ENCODE measurements around the gene SFTPA2.
"Not testable (repeated sequence)": the region's sequence is repeated elsewhere in the genome, so short reads cannot be mapped to it uniquely, and the experiment has no call there.

- TF ChIP-seq, protein P1, sequence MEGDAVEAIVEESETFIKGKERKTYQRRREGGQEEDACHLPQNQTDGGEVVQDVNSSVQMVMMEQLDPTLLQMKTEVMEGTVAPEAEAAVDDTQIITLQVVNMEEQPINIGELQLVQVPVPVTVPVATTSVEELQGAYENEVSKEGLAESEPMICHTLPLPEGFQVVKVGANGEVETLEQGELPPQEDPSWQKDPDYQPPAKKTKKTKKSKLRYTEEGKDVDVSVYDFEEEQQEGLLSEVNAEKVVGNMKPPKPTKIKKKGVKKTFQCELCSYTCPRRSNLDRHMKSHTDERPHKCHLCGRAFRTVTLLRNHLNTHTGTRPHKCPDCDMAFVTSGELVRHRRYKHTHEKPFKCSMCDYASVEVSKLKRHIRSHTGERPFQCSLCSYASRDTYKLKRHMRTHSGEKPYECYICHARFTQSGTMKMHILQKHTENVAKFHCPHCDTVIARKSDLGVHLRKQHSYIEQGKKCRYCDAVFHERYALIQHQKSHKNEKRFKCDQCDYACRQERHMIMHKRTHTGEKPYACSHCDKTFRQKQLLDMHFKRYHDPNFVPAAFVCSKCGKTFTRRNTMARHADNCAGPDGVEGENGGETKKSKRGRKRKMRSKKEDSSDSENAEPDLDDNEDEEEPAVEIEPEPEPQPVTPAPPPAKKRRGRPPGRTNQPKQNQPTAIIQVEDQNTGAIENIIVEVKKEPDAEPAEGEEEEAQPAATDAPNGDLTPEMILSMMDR (IDR thresholded peaks at IDR 0.05): not testable (repeated sequence)
- not testable (repeated sequence) for TF ChIP-seq POLR2A (IDR thresholded peaks at IDR 0.05)
These were observed 15.8 kb downstream of the SFTPA2 start for GRCh38 chr10:79544408-79544807.

Measured in tibial nerve (tissue), 3 donors.